Measurements from ENCODE around the gene MYL7. TPM values are rescaled to one million over a fixed set of nuclear protein-coding genes. Genes with fewer than 3 reads are reported as not detected.

The MYL7 gene
- total RNA-seq, 2 experiments from 2014 or later, result not detected

- ChIA-PET CTCF (no interaction called here), POLR2A (no interaction called here)
- no peak overlapping the region for H3K4me3 Mint-ChIP-seq
- H3K36me3 Mint-ChIP-seq (ENCODE audit: low read depth), result no peaks in the 10 kb centered on the region
- no peaks in the 10 kb centered on the region for H3K9me3 Mint-ChIP-seq
- H3K36me3 ChIP-seq (ENCODE audit: insufficient read depth, low read length), result no peaks in the 10 kb centered on the region
- H3K27me3 ChIP-seq (ENCODE audit: control insufficient read depth in 1 of 2, insufficient read depth in 2 of 2, low read length in 2 of 2), result no peaks in the 10 kb centered on the region
- H3K27me3 Mint-ChIP-seq, result no peaks in the 10 kb centered on the region
- no peaks in the 10 kb centered on the region for H3K4me1 Mint-ChIP-seq (ENCODE audit: low read depth)
- DNase-seq (no peak), ATAC-seq (ENCODE audit: poor library complexity) (no peak)
- H3K27ac ChIP-seq (ENCODE audit: low read depth in 1 of 2, low read length in 2 of 2), result no peak overlapping the region
- no peak for TF ChIP-seq CTCF (IDR thresholded peaks at IDR 0.05)
- H3K9me3 ChIP-seq (ENCODE audit: control insufficient read depth in 1 of 2, insufficient read depth in 1 of 2, low read length in 2 of 2), result no peaks in the 10 kb centered on the region
- H3K4me1 ChIP-seq (ENCODE audit: insufficient read depth, low read length), result no peaks in the 10 kb centered on the region
- H3K27ac Mint-ChIP-seq, result no peak overlapping the region
- intact Hi-C loops (cut with DNase I, micrococcal nuclease), result no loop called here
- H3K4me3 ChIP-seq (ENCODE audit: low read length), result no peak overlapping the region
These were observed 44.7 kb downstream of the MYL7 start for GRCh38 chr7:44096326-44096881.

- Histone ChIP-seq H3K36me3 (ENCODE audit: insufficient read depth, low read length) (no peaks in the 10 kb centered on the region), H3K4me3 (ENCODE audit: low read length) (no peak overlapping the region), H3K4me1 (ENCODE audit: insufficient read depth, low read length) (no peaks in the 10 kb centered on the region), H3K27me3 (ENCODE audit: control insufficient read depth in 1 of 2, insufficient read depth in 2 of 2, low read length in 2 of 2) (no peaks in the 10 kb centered on the region), H3K27ac (ENCODE audit: low read depth in 1 of 2, low read length in 2 of 2) (no peak overlapping the region), H3K9me3 (ENCODE audit: control insufficient read depth in 1 of 2, insufficient read depth in 1 of 2, low read length in 2 of 2) (no peaks in the 10 kb centered on the region)
- TF ChIP-seq CTCF (IDR thresholded peaks at IDR 0.05), result no peak
- DNase-seq (no peak), ATAC-seq (ENCODE audit: poor library complexity) (no peak)
- intact Hi-C loops (cut with DNase I, micrococcal nuclease), result no loop called here
- ChIA-PET POLR2A (no interaction called here), CTCF (no interaction called here)
- no peaks in the 10 kb centered on the region for H3K36me3 Mint-ChIP-seq (ENCODE audit: low read depth)
- no peak overlapping the region for H3K27ac Mint-ChIP-seq
- H3K27me3 Mint-ChIP-seq, result no peaks in the 10 kb centered on the region
- no peaks in the 10 kb centered on the region for H3K9me3 Mint-ChIP-seq
- H3K4me1 Mint-ChIP-seq (ENCODE audit: low read depth), result no peaks in the 10 kb centered on the region
- H3K4me3 Mint-ChIP-seq, result no peak overlapping the region
These were observed 45.4 kb downstream of the MYL7 start for GRCh38 chr7:44095781-44096180.

- Histone ChIP-seq H3K4me3 (ENCODE audit: low read length) (no peak overlapping the region), H3K4me1 (ENCODE audit: insufficient read depth, low read length) (no peaks in the 10 kb centered on the region), H3K27me3 (ENCODE audit: control insufficient read depth in 1 of 2, insufficient read depth in 2 of 2, low read length in 2 of 2) (no peaks in the 10 kb centered on the region), H3K36me3 (ENCODE audit: insufficient read depth, low read length) (no peaks in the 10 kb centered on the region), H3K27ac (ENCODE audit: low read depth in 1 of 2, low read length in 2 of 2) (no peak overlapping the region), H3K9me3 (ENCODE audit: control insufficient read depth in 1 of 2, insufficient read depth in 1 of 2, low read length in 2 of 2) (no peaks in the 10 kb centered on the region)
- DNase-seq (no peak), ATAC-seq (ENCODE audit: poor library complexity) (no peak)
- Mint-ChIP-seq H3K27me3 (no peaks in the 10 kb centered on the region), H3K9me3 (no peaks in the 10 kb centered on the region), H3K36me3 (ENCODE audit: low read depth) (no peaks in the 10 kb centered on the region), H3K4me3 (no peak overlapping the region), H3K4me1 (ENCODE audit: low read depth) (no peaks in the 10 kb centered on the region), H3K27ac (no peak overlapping the region)
- ChIA-PET POLR2A (no interaction called here), CTCF (no interaction called here)
- TF ChIP-seq CTCF (IDR thresholded peaks at IDR 0.05), result no peak
- intact Hi-C loops (cut with DNase I, micrococcal nuclease), result no loop called here
These were observed 46.1 kb downstream of the MYL7 start for GRCh38 chr7:44094883-44095592.

All from CD4-positive, alpha-beta T cell (primary cell).